Measurements from ENCODE around the gene WDFY2. TPM values are rescaled to one million over a fixed set of nuclear protein-coding genes. Genes with fewer than 3 reads are reported as not detected.

WDFY2 gene
- total and polyA plus RNA-seq, 2 of the 8 experiments (the other 6 are each of a cell fraction or from before 2014, with no cell fraction given), result 13.9 to 29.0 TPM

DNA sequence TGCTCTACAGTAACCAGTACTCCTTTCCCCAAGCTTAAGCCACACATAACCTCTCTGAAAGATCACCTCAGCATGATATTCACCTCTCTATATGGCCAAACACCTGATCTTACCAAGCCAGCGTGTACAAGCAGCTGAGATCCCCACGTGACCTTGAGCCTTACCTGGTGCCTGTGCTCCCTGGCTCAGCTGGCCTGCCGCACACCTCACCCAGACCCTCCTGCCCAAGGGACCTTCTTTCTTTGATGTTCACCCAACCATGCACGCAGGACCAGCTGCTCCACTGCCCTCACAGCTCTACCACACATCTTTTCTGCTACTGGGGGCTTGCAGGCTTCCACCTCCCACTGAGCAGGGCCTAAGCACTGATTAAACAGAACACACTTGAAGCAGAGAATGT is 210.7 kb downstream of the WDFY2 start (continued):
- TF ChIP-seq ASH2L (IDR thresholded peaks at IDR 0.05; ENCODE audit: low read length), result no peak

All from H1 (cell line).